Vagina (tissue), 2 donors: Measurements from ENCODE around the gene HIBCH. TPM values are rescaled to one million over a fixed set of nuclear protein-coding genes. Genes with fewer than 3 reads are reported as not detected.
A peak's percentile ranks its signal among the peaks of the same experiment; 100 is the strongest.
"Not testable (repeated sequence)": the region's sequence is repeated elsewhere in the genome, so short reads cannot be mapped to it uniquely, and the experiment has no call there.

Experiments
- DNase-seq, 2 donors: peaks; one replicate each; pipeline ENCODE4 v3.0.0-alpha.2; 2017; ENCODE audit errors: extremely low spot score in 2 of 2
- H3K27ac ChIP-seq: fragments of 200-600 bp; sonication (generic); one replicate; pipeline ENCODE4 v1.5.1; 2019
- H3K27me3 ChIP-seq: fragments of 200-600 bp; sonication (generic); one replicate; pipeline ENCODE4 v1.5.1; 2019
- H3K36me3 ChIP-seq, 2 donors: fragments of 200-600 bp; sonication (generic); one replicate each; pipeline ENCODE4 v1.5.1; 2017 to 2019
- H3K4me1 ChIP-seq: fragments of 200-600 bp; sonication (generic); one replicate; pipeline ENCODE4 v1.5.1; 2019
- H3K4me3 ChIP-seq, 2 donors: fragments of 200-600 bp; sonication (generic); 1 replicate in 1 of 2; 2 replicates in 1 of 2; pipeline ENCODE4 v1.5.1; 2016 to 2019
- H3K9me3 ChIP-seq: fragments of 200-600 bp; sonication (generic); one replicate; pipeline ENCODE4 v1.5.1; 2019
- POLR2A ChIP-seq, 2 donors: fragments of 450-650 bp; IDR thresholded peaks; one replicate each; pipeline ENCODE4 v1.6.1; 2017; ENCODE audit warnings: antibody characterized with exemption in 2 of 2, mild to moderate bottlenecking in 2 of 2, moderate library complexity in 2 of 2
- POLR2AphosphoS5 ChIP-seq, 2 donors: sonication (generic); formaldehyde crosslinking; IDR thresholded peaks; one replicate each; pipeline ENCODE4 v1.9.0; 2017; ENCODE audit warnings: antibody characterized with exemption in 2 of 2, mild to moderate bottlenecking in 2 of 2, low read depth in 1 of 2; ENCODE audit not compliant: insufficient read depth in 1 of 2
- intact Hi-C: fragments of 100-400 bp; cut with DNase I; formaldehyde crosslinking; loops from one replicate; pipeline ENCODE4 v1.15.1; 2023
- total RNA-seq: library from RNA; depleted of rRNA; stranded (reverse); fragments of >200 nt; gene quantifications from one replicate; pipeline ENCODE4 v1.2.3, GENCODE V29; 2016
- TF ChIP-seq, protein P1 (sequence below), 3 experiments: fragments of 450-650 bp in 2 of 3; fragments of 200-600 bp in 1 of 3; sonication (generic) in 1 of 3; IDR thresholded peaks; one replicate each; pipeline ENCODE4 v1.5.1; 2017 to 2019; ENCODE audit warnings: antibody characterized with exemption in 3 of 3, mild to moderate bottlenecking in 2 of 3, moderate library complexity in 2 of 3

Gene HIBCH
- total RNA-seq, 1 donor from 2014 or later, result 25.0 TPM

DNA sequence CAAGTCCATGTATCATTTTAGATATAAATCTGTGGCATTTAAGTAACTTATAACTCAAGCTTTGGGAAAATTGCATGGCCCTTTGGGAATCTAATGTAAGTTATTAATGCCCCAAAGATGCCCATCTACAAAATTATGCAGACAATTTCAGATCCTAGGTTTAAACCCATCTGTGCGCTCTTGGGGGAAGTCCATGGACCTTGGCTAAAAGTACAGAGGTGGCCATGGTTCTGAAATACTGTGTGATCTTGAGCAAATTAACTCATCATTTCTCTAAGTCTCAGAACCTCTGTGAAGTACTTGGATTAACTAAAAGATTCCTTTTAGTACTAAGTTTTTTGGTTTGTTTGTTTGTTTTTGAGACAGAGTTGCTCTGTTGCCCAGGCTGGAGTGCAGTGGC is 43.3 kb upstream of the HIBCH start:
- Histone ChIP-seq H3K27ac (no peak overlapping the region), H3K27me3 (no peaks in the 10 kb centered on the region), H3K9me3 (no peaks in the 10 kb centered on the region), H3K4me3 (no peak overlapping the region), H3K4me1 (peaks cover 29% of the 10 kb centered on the region), H3K36me3 (peaks cover 0 to 17% of the 10 kb centered on the region in 2 donors)
- no peak for DNase-seq
- TF ChIP-seq, protein P1, sequence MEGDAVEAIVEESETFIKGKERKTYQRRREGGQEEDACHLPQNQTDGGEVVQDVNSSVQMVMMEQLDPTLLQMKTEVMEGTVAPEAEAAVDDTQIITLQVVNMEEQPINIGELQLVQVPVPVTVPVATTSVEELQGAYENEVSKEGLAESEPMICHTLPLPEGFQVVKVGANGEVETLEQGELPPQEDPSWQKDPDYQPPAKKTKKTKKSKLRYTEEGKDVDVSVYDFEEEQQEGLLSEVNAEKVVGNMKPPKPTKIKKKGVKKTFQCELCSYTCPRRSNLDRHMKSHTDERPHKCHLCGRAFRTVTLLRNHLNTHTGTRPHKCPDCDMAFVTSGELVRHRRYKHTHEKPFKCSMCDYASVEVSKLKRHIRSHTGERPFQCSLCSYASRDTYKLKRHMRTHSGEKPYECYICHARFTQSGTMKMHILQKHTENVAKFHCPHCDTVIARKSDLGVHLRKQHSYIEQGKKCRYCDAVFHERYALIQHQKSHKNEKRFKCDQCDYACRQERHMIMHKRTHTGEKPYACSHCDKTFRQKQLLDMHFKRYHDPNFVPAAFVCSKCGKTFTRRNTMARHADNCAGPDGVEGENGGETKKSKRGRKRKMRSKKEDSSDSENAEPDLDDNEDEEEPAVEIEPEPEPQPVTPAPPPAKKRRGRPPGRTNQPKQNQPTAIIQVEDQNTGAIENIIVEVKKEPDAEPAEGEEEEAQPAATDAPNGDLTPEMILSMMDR (IDR thresholded peaks at IDR 0.05), result no peak
- no peak for TF ChIP-seq POLR2A (IDR thresholded peaks at IDR 0.05)
- intact Hi-C loops, result no loop called here

DNA sequence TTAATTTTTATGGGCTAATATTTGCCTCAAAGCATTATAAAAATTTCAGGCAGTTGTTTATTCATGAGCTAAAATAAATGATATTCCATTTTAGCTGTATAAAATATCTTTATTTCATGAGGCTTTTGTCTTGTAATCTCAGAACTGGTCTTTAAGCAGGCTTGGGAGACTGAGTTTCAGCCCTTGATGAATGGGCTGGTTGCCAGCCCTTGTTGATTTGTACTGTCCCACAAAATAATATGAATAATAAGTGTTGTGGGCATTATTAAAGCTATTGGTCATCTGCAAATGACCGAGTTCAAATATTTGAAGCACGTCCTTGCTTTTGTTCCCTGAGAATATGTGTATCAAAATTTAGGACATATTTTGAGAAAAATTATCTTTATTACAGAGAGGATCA is 41.9 kb upstream of the HIBCH start:
- H3K27ac ChIP-seq, result no peak overlapping the region

DNA sequence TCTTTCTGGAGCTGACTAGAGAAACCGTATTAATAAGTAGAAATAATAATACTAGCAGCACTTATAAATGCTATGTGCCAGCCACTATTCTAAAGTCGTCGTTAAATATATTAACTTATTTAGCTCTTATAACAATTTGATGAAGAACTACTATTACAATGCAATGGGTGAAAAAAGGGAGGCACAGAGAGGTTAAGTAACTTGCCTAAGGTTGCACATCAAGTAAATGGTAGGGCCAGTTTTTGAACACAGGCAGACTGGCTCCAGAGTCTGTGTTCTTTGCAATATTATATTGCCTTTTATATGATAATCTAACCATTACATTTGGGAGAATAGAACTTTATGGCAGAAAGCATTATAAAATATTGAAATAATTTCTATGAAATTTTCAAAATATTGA is 41.3 kb upstream of the HIBCH start:
- no peaks in the 10 kb centered on the region for H3K27me3 ChIP-seq
- peaks cover 47% of the 10 kb centered on the region for H3K4me1 ChIP-seq
- TF ChIP-seq POLR2A (IDR thresholded peaks at IDR 0.05), result no peak
- TF ChIP-seq, protein P1 (IDR thresholded peaks at IDR 0.05), result no peak
- TF ChIP-seq POLR2AphosphoS5 (IDR thresholded peaks at IDR 0.05; ENCODE audit: insufficient read depth in 1 of 2, low read depth in 1 of 2), result no peak
- no peak overlapping the region for H3K27ac ChIP-seq
- intact Hi-C loops, result no loop called here
- H3K9me3 ChIP-seq, result no peaks in the 10 kb centered on the region
- H3K4me3 ChIP-seq, result no peak overlapping the region
- peaks cover 0 to 11% of the 10 kb centered on the region in 2 donors for H3K36me3 ChIP-seq
- no peak for DNase-seq

More for the DNA sequence above, 41.9 kb upstream of the HIBCH start:
- no peaks in the 10 kb centered on the region for H3K27me3 ChIP-seq
- no peaks in the 10 kb centered on the region for H3K9me3 ChIP-seq
- no peak overlapping the region for H3K4me3 ChIP-seq
- peaks cover 41% of the 10 kb centered on the region for H3K4me1 ChIP-seq
- DNase-seq, result no peak
- H3K36me3 ChIP-seq, result peaks cover 0 to 11% of the 10 kb centered on the region in 2 donors
- intact Hi-C loops, result no loop called here
- TF ChIP-seq POLR2AphosphoS5 (IDR thresholded peaks at IDR 0.05; ENCODE audit: insufficient read depth in 1 of 2, low read depth in 1 of 2) (no peak), POLR2A (IDR thresholded peaks at IDR 0.05) (no peak)
- TF ChIP-seq, protein P1 (IDR thresholded peaks at IDR 0.05), result no peak

DNA sequence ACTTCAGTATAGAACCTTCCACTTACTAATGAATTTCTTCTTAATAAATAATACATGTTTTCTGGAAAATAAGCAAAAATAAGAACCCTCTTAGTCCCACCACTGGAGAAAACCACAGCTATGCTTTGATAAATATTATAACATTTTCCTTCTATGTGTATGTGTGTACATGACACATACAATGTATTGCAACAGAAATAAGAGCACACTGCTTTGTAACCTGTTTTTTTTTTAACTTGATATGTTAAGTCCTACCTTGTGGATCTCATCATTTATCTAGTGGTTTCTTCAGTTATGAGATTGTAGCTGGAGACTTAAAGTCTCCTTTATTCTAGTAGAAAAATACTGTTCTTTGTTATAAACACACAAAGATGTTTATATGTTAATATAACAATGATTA is 40.9 kb upstream of the HIBCH start:
- no peak for DNase-seq
- peaks cover 48% of the 10 kb centered on the region for H3K4me1 ChIP-seq
- H3K4me3 ChIP-seq, result peak overlapping the region in 1 of 2 donors; percentile 25
- H3K27me3 ChIP-seq, result no peaks in the 10 kb centered on the region
- no peak for TF ChIP-seq POLR2AphosphoS5 (IDR thresholded peaks at IDR 0.05; ENCODE audit: insufficient read depth in 1 of 2, low read depth in 1 of 2)
- TF ChIP-seq POLR2A (IDR thresholded peaks at IDR 0.05), result no peak
- TF ChIP-seq, protein P1 (IDR thresholded peaks at IDR 0.05), result no peak
- H3K27ac ChIP-seq, result peak overlapping the region; percentile 58
- H3K36me3 ChIP-seq, result peaks cover 0 to 11% of the 10 kb centered on the region in 2 donors
- intact Hi-C loops, result no loop called here
- no peaks in the 10 kb centered on the region for H3K9me3 ChIP-seq

DNA sequence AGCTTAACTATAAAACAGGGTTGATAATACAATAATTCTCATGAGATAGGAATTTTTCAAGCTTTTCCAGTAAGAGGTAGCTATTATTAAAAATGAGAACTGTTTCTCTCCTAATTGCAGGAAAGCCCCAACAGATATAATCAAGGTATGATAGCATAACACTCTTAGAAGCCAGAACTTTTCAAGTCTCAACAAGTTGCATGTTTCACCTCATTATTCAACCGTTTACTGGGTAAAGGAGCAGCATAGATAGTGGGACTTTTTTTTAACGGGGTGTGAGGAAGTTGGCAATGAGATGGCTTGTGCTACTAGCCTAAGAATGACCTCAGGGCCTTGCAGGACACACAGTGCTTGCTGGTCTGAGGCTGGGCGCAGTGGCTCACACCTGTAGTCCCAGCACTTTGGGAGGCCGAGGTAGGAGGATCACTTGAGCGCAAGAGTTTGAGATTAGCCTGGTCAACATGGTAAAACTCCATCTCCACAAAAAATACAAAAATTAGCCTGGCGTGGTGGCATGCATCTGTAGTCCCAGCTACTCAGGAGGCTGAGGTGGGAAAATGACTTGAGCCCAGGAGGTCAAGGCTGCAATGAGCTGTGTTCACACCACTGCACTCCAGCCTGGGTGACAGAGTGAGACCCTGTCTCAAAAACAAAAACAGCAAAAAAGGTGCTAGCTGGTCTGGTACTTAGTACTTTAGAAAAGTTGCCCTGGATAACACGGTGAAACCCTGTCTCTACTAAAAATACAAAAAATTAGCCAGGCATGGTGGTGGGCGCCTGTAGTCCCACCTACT is 39.2 kb upstream of the HIBCH start:
- peak in 1 of 2 donors; percentile 51 for TF ChIP-seq POLR2AphosphoS5 (IDR thresholded peaks at IDR 0.05; ENCODE audit: insufficient read depth in 1 of 2, low read depth in 1 of 2)
- H3K9me3 ChIP-seq, DNase-seq, H3K27me3 ChIP-seq, intact Hi-C loops, H3K36me3 ChIP-seq, H3K4me3 ChIP-seq: not testable (repeated sequence)
- H3K4me1 ChIP-seq, result peaks cover 65% of the 10 kb centered on the region
- peak overlapping the region; percentile 58 for H3K27ac ChIP-seq
